DND-41 (cell line): ENCODE measurements around the gene PYM1.

Experiments used
- ATAC-seq: fragments of 200-7000 bp; cut with Tn5 transposase; 3 replicates; pipeline ENCODE4 v1.9.1; 2021; ENCODE audit warnings: low read depth; ENCODE audit not compliant: insufficient read depth
- DNase-seq: peaks from one replicate; pipeline ENCODE4 v3.0.0-alpha.2; 2020
- H2AFZ ChIP-seq: 2 replicates; pipeline ENCODE4 v1.6.0; 2012; ENCODE audit warnings: low read depth, low read length
- H3K27ac ChIP-seq: 2 replicates; pipeline ENCODE4 v1.5.1; 2012; ENCODE audit warnings: low read length, inconsistent platforms
- H3K27me3 ChIP-seq: fragments of 200-600 bp; sonication (generic); 2 replicates; pipeline ENCODE4 v1.6.0; 2012; ENCODE audit warnings: low read length, mild to moderate bottlenecking, inconsistent platforms; ENCODE audit not compliant: insufficient read depth, poor library complexity
- H3K36me3 ChIP-seq: 2 replicates; pipeline ENCODE4 v1.5.1; 2012; ENCODE audit warnings: low read length, inconsistent platforms; ENCODE audit not compliant: insufficient read depth
- H3K4me1 ChIP-seq: 2 replicates; pipeline ENCODE4 v1.5.1; 2012; ENCODE audit warnings: mild to moderate bottlenecking, low read length; ENCODE audit not compliant: insufficient read depth
- H3K4me2 ChIP-seq: 2 replicates; pipeline ENCODE4 v1.6.0; 2012; ENCODE audit warnings: mild to moderate bottlenecking, moderate library complexity, low read length, inconsistent platforms; ENCODE audit not compliant: insufficient read depth
- H3K4me3 ChIP-seq, 2 experiments: fragments of 200-600 bp in 1 of 2; shearing (Covaris generic) in 1 of 2; 2 replicates each; pipeline ENCODE4 v1.5.1; 2012 to 2016; ENCODE audit warnings: inconsistent platforms in 2 of 2, low read length in 2 of 2, mild to moderate bottlenecking in 2 of 2, low read depth in 1 of 2, moderate library complexity in 1 of 2
- H3K79me2 ChIP-seq: 2 replicates; pipeline ENCODE4 v1.6.0; 2012; ENCODE audit warnings: low read length, inconsistent platforms; ENCODE audit not compliant: insufficient read depth
- H3K9ac ChIP-seq: 2 replicates; pipeline ENCODE4 v1.6.0; 2012; ENCODE audit warnings: low read depth, mild to moderate bottlenecking, inconsistent platforms, low read length, moderate library complexity
- H3K9me3 ChIP-seq: 2 replicates; pipeline ENCODE4 v1.5.1; 2012; ENCODE audit warnings: low read length, moderate library complexity, mild to moderate bottlenecking, inconsistent platforms; ENCODE audit not compliant: insufficient read depth, severe bottlenecking
- H4K20me1 ChIP-seq: 2 replicates; pipeline ENCODE4 v1.6.0; 2012; ENCODE audit warnings: low read length; ENCODE audit not compliant: insufficient read depth
- EZH2 ChIP-seq: IDR thresholded peaks from 3 replicates; pipeline ENCODE4 v1.6.1; 2012; ENCODE audit warnings: borderline replicate concordance, low read depth, mild to moderate bottlenecking, moderate library complexity, low read length, inconsistent platforms; ENCODE audit not compliant: severe bottlenecking
- TF ChIP-seq, protein P1 (sequence below): IDR thresholded peaks from 2 replicates; pipeline ENCODE4 v1.5.1; 2012; ENCODE audit warnings: borderline replicate concordance, low read length, moderate library complexity, mild to moderate bottlenecking; ENCODE audit not compliant: poor library complexity, severe bottlenecking; ENCODE audit errors: extremely low read depth

Gene PYM1

DNA sequence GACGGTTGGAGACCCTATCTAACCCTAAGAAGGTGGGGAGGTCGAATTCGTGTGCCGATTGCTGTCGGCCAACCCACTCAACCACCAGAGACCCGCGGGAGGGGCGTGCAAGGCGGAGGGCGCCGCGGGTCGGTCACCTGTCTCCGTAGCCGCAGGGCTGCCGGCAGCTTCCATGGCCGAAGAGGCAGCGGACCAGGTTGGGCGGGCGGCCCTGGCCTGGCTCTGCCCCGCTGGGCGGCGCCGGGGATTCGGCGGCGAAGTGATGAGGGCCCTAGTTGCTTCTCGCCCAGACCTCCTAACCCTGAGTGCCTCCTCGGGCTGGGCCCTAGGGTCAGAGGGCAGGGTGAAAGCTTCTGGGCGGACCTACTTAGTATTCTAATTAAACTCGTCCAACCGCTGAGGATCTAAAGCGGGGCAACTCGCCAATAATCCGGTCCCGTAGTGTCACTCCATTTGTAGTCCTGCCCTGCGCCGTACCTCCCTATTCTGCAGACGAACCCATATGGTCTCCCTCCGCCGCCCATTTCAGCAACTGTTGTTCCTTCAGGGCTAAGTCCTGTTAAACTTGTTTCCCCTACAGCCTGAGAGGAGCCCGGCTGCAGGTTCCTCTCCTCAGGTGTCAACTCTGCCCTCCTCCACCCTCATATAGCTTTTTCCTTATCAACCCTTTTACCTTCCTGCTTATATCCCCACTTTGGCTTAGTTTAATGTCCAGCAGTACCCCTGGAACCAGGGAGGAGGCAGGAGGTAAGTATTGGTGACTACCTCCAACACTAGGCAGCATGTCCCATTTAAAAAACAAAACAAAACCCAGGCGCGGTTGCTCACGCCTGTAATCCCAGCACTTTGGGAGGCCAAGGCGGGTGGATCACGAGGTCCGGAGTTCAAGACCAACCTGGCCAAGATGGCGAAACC is at the start of gene PYM1:
Gene PYM1 (minus strand): TSS at position 307 of the 915 bp plus-strand sequence. CDS start 133 bp downstream, at position 174.
- Histone ChIP-seq H3K9ac (peak within 1 kb of the TSS; percentile 99), H3K36me3 (peaks cover 39% of the 10 kb centered on the region), H4K20me1 (peaks cover 14% of the 10 kb centered on the region), H3K27me3 (no peaks in the 10 kb centered on the region), H3K79me2 (peaks cover 77% of the 10 kb centered on the region), H3K4me3 (peak within 1 kb of the TSS; percentile 70 to 78), H2AFZ (peak within 1 kb of the TSS; percentile 77), H3K4me2 (peak within 1 kb of the TSS; percentile 94), H3K4me1 (peaks cover 63% of the 10 kb centered on the region), H3K9me3 (no peaks in the 10 kb centered on the region), H3K27ac (peak within 1 kb of the TSS; percentile 99)
- TF ChIP-seq, protein P1, sequence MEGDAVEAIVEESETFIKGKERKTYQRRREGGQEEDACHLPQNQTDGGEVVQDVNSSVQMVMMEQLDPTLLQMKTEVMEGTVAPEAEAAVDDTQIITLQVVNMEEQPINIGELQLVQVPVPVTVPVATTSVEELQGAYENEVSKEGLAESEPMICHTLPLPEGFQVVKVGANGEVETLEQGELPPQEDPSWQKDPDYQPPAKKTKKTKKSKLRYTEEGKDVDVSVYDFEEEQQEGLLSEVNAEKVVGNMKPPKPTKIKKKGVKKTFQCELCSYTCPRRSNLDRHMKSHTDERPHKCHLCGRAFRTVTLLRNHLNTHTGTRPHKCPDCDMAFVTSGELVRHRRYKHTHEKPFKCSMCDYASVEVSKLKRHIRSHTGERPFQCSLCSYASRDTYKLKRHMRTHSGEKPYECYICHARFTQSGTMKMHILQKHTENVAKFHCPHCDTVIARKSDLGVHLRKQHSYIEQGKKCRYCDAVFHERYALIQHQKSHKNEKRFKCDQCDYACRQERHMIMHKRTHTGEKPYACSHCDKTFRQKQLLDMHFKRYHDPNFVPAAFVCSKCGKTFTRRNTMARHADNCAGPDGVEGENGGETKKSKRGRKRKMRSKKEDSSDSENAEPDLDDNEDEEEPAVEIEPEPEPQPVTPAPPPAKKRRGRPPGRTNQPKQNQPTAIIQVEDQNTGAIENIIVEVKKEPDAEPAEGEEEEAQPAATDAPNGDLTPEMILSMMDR = peak; percentile 18
- no peak for TF ChIP-seq EZH2
- ATAC-seq = peak; percentile 29
- peak; percentile 92 for DNase-seq

DNA sequence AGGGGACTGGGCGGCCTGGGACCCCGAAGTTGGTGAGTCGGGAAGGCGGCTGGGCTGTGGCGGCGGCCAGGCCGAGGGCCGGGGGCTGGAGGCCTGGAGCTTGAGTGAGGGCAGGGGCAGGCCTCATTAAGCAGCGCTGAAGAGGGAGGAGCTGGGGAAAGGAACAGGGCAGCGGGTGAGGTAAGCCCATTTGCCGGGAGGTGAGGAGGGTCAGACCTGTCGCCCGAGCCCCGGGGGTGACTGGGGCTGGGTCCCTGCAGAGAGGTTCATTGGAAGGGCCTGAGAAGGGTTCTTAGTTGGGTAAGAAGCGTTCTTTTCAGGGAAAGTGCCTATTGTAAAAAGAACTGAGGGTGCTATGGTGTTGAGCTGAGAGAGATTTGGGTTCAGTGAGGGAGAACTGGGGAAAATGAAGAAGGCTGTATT is 46.6 kb upstream of the PYM1 start:
- DNase-seq = peak; percentile 52
- Histone ChIP-seq H3K4me2 (peak overlapping the region; percentile 72), H3K4me1 (peaks cover 57% of the 10 kb centered on the region), H4K20me1 (0 out of 2 replicates have a peak, but pooled peaks cover 2% of the 10 kb centered on the region), H3K4me3 (peak overlapping the region; percentile 86 to 93), H2AFZ (peak overlapping the region; percentile 78), H3K9me3 (no peaks in the 10 kb centered on the region), H3K27ac (peak overlapping the region; percentile 78), H3K27me3 (no peaks in the 10 kb centered on the region), H3K36me3 (peaks cover 46% of the 10 kb centered on the region), H3K9ac (peak overlapping the region; percentile 89), H3K79me2 (peaks cover 61% of the 10 kb centered on the region)
- ATAC-seq = peak; percentile 17
- TF ChIP-seq EZH2 = no peak
- TF ChIP-seq, protein P1 = no peak

DNA sequence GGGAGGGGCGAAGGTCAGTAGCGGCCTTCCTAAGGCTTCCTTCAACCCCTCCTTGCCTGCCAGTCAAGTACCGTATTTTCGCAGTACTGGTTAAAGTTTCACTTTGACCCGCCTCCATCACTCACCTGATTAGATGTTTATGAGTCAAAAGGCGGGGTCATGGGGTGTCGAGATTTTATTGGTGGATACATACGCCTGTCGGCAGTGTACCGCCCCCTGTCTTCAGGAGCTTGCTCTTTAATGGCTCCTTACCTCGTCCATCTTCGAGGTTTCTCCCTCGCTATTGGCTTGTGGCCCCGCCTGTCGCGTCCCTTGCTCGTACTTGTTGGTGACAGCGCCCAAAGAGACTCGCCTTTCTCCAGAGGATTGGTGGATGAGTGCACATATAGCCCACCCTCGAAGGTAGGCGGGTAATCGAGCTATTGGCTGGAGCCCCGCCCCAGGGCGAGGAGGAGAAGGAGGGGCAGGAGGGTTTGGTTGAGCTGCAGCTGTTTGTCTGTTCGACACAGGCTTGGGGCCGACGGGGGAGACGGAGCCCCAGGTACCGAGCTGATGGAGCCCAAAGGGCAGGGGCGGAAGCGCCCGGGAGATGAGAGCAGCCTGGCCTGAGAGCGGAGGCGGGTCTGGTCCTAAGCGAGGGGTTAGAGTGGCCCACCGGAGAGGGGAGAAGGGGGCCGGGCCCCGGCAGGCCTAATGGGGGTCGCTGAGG is 46.1 kb upstream of the PYM1 start, which contains the start of gene RAB5B:
Gene RAB5B (plus strand): TSS at position 480 of the 709 bp plus-strand sequence. CDS start 12,883 bp downstream, outside the sequence.
- TF ChIP-seq EZH2 = no peak
- TF ChIP-seq, protein P1 = no peak
- Histone ChIP-seq H3K4me1 (peaks cover 61% of the 10 kb centered on the region), H4K20me1 (0 out of 2 replicates have a peak, but pooled peaks cover 2% of the 10 kb centered on the region), H3K79me2 (peaks cover 63% of the 10 kb centered on the region), H3K9ac (peak within 1 kb of the TSS; percentile 89), H2AFZ (peak within 1 kb of the TSS; percentile 78), H3K9me3 (no peaks in the 10 kb centered on the region), H3K27ac (peak within 1 kb of the TSS; percentile 78), H3K4me2 (peak within 1 kb of the TSS; percentile 72), H3K27me3 (no peaks in the 10 kb centered on the region), H3K36me3 (peaks cover 48% of the 10 kb centered on the region), H3K4me3 (peak within 1 kb of the TSS; percentile 86 to 93)
- DNase-seq (peak; percentile 100), ATAC-seq (peak; percentile 91)
